Esophagus muscularis mucosa (tissue), 4 donors: ENCODE results near the gene IFNL4. TPM values are rescaled to one million over a fixed set of nuclear protein-coding genes. Genes with fewer than 3 reads are reported as not detected.

Experiments used
- DNase-seq: peaks from one replicate; pipeline ENCODE4 v3.0.0-alpha.2; 2017; ENCODE audit errors: extremely low spot score
- H3K27ac ChIP-seq, 4 donors: fragments of 200-600 bp; sonication (generic); replicated peaks in 1 of 4; 1 replicate in 3 of 4; 2 replicates in 1 of 4; pipeline ENCODE4 v1.5.1; 2016 to 2019; ENCODE audit warnings: mild to moderate bottlenecking in 1 of 4
- H3K27me3 ChIP-seq, 4 donors: fragments of 200-600 bp; sonication (generic); one replicate each; pipeline versions ENCODE4 v1.5.1 to v1.6.0; 2016 to 2019
- H3K36me3 ChIP-seq, 4 donors: fragments of 200-600 bp; sonication (generic); one replicate each; pipeline ENCODE4 v1.5.1; 2016 to 2019
- H3K4me1 ChIP-seq, 4 donors: fragments of 200-600 bp; sonication (generic); one replicate each; pipeline ENCODE4 v1.5.1; 2016 to 2019
- H3K4me3 ChIP-seq, 4 donors: fragments of 200-600 bp; sonication (generic); 1 replicate in 2 of 4; 2 replicates in 2 of 4; pipeline ENCODE4 v1.5.1; 2016 to 2019; ENCODE audit warnings: mild to moderate bottlenecking in 4 of 4, moderate library complexity in 1 of 4
- H3K9me3 ChIP-seq, 4 donors: fragments of 200-600 bp; sonication (generic); 1 replicate in 3 of 4; 2 replicates in 1 of 4; pipeline ENCODE4 v1.5.1; 2016 to 2019
- EP300 ChIP-seq: sonication (generic); formaldehyde crosslinking; IDR thresholded peaks from one replicate; pipeline ENCODE4 v1.6.1; 2017; ENCODE audit warnings: antibody characterized with exemption
- POLR2A ChIP-seq: fragments of 450-650 bp; IDR thresholded peaks from one replicate; pipeline ENCODE4 v1.6.1; 2017; ENCODE audit warnings: antibody characterized with exemption, moderate library complexity, mild to moderate bottlenecking, low read depth
- POLR2AphosphoS5 ChIP-seq, 2 donors: sonication (generic); formaldehyde crosslinking; IDR thresholded peaks; one replicate each; pipeline ENCODE4 v1.6.1; 2017; ENCODE audit warnings: antibody characterized with exemption in 2 of 2
- WGBS: methylation state at CpG from one replicate; pipeline ENCODE4 v1.1.5; 2018; 5-methylcytosine and 5-hydroxymethylcytosine counted together
- intact Hi-C: fragments of 100-400 bp; cut with DNase I; formaldehyde crosslinking; loops from one replicate; pipeline ENCODE4 v1.15.1; 2023
- total RNA-seq, 4 donors: library from RNA; depleted of rRNA; stranded (reverse); fragments of >200 nt; gene quantifications; one replicate each; pipeline versions ENCODE4 v1.1.0 to v1.2.1, GENCODE V29; 2016
- TF ChIP-seq, protein P1 (sequence below), 3 experiments: fragments of 200-600 bp in 2 of 3; fragments of 450-650 bp in 1 of 3; sonication (generic) in 2 of 3; IDR thresholded peaks; one replicate each; pipeline ENCODE4 v1.5.1; 2017 to 2019; ENCODE audit warnings: antibody characterized with exemption in 3 of 3, mild to moderate bottlenecking in 2 of 3, moderate library complexity in 1 of 3

IFNL4 gene
- total RNA-seq, 4 donors from 2014 or later = not detected

DNA sequence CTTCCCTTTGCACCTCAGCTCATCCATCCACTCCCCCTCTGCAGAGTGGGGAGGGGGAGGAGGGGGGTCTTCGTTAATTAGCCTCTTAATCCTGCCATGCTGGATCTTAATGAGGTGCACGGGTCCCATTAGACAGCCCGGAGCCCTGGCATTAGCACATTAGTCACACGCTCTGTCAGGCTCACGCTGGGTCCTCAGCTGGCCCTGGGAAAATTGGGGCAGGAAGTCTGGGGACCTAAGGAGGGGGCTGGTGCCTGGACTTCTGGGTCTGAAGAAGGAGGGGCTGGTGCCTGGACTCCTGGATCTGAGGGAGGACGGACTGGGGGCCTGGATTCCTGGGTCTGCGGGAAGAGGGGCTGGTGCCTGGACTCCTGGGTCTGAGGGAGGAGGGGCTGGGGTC, 52.3 kb downstream of the IFNL4 start:
- Histone ChIP-seq H3K36me3 (no peaks in the 10 kb centered on the region), H3K27me3 (peaks cover 0 to 72% (median 31%) of the 10 kb centered on the region in 4 donors), H3K9me3 (no peaks in the 10 kb centered on the region), H3K4me3 (no peak overlapping the region), H3K4me1 (peaks cover 4 to 10% (median 9%) of the 10 kb centered on the region in 4 donors), H3K27ac (no peak overlapping the region)
- TF ChIP-seq POLR2AphosphoS5 (IDR thresholded peaks at IDR 0.05) (no peak), POLR2A (no peak), EP300 (no peak)
- TF ChIP-seq, protein P1, sequence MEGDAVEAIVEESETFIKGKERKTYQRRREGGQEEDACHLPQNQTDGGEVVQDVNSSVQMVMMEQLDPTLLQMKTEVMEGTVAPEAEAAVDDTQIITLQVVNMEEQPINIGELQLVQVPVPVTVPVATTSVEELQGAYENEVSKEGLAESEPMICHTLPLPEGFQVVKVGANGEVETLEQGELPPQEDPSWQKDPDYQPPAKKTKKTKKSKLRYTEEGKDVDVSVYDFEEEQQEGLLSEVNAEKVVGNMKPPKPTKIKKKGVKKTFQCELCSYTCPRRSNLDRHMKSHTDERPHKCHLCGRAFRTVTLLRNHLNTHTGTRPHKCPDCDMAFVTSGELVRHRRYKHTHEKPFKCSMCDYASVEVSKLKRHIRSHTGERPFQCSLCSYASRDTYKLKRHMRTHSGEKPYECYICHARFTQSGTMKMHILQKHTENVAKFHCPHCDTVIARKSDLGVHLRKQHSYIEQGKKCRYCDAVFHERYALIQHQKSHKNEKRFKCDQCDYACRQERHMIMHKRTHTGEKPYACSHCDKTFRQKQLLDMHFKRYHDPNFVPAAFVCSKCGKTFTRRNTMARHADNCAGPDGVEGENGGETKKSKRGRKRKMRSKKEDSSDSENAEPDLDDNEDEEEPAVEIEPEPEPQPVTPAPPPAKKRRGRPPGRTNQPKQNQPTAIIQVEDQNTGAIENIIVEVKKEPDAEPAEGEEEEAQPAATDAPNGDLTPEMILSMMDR (IDR thresholded peaks at IDR 0.05) = no peak
- 16% methylated on average over 7 of the region's 7 CpGs for WGBS
- intact Hi-C loops = no loop called here
- no peak for DNase-seq

Other genes starting within 250 kb of the IFNL4 start
- 10 to 100 TPM in 2 of 4 donors, 1 to 10 TPM in 1, under 1 TPM in 1; 0.83 to 14.1 (median 7.6) TPM for gene FBXO27, start 216.3 kb downstream of the IFNL4 start, total RNA-seq
- not detected for gene ACP7, start 164.5 kb downstream of the IFNL4 start, total RNA-seq
- gene PAK4, start 123.1 kb downstream of the IFNL4 start, total RNA-seq = 10 to 100 TPM in 2 of 4 donors, 1 to 10 TPM in 2; 8.3 to 18.4 (median 11.0) TPM
- under 1 TPM in 3 of 4 donors, not detected in 1; 0.17 to 0.42 (median 0.39) TPM for gene NCCRP1, start 51.9 kb downstream of the IFNL4 start, total RNA-seq
- not detected for gene SYCN, start 44.6 kb downstream of the IFNL4 start, total RNA-seq
- not detected for gene IFNL3, start 3.9 kb downstream of the IFNL4 start, total RNA-seq
- gene IFNL2, start 19.5 kb upstream of the IFNL4 start, total RNA-seq = not detected
- not detected for gene IFNL1, start 47.6 kb upstream of the IFNL4 start, total RNA-seq
- 1 to 10 TPM in 2 of 4 donors, under 1 TPM in 2; 0.50 to 2.5 (median 1.4) TPM for gene LRFN1, start 72.0 kb upstream of the IFNL4 start, total RNA-seq
- gene GMFG, start 87.2 kb upstream of the IFNL4 start, total RNA-seq = 10 to 100 TPM in 2 of 4 donors, 1 to 10 TPM in 2; 4.2 to 26.2 (median 12.0) TPM
- gene SAMD4B, start 93.6 kb upstream of the IFNL4 start, total RNA-seq = 100 to 1,000 TPM in 2 of 4 donors, 10 to 100 TPM in 2; 59.8 to 138 (median 104) TPM
- 10 to 100 TPM; 31.6 to 47.2 (median 41.5) TPM for gene PAF1, start 142.2 kb upstream of the IFNL4 start, total RNA-seq
- gene MED29, start 142.5 kb upstream of the IFNL4 start, total RNA-seq = 10 to 100 TPM; 24.9 to 58.0 (median 38.3) TPM
- 100 to 1,000 TPM; 135 to 577 (median 196) TPM for gene ZFP36, start 158.0 kb upstream of the IFNL4 start, total RNA-seq
- 10 to 100 TPM; 16.7 to 38.4 (median 22.2) TPM for gene PLEKHG2, start 163.8 kb upstream of the IFNL4 start, total RNA-seq
- 1,000 to 10,000 TPM; 1,316 to 2,441 (median 1,971) TPM for gene RPS16, start 187.1 kb upstream of the IFNL4 start, total RNA-seq
- 100 to 1,000 TPM in 1 of 4 donors, 10 to 100 TPM in 3; 87.6 to 101 (median 91.5) TPM for gene SUPT5H, start 196.7 kb upstream of the IFNL4 start, total RNA-seq
- gene TIMM50, start 232.0 kb upstream of the IFNL4 start, total RNA-seq = 10 to 100 TPM; 36.1 to 58.0 (median 51.3) TPM